H9 (cell line): Measurements from ENCODE around the gene MLNR. TPM values are rescaled to one million over a fixed set of nuclear protein-coding genes. Genes with fewer than 3 reads are reported as not detected.

Experiments used
- DNase-seq: peaks from one replicate; pipeline ENCODE4 v3.0.0-alpha.2; 2017
- H2AFZ ChIP-seq: one replicate; pipeline ENCODE4 v1.6.1; 2013; ENCODE audit warnings: mild to moderate bottlenecking, low read length, control low read depth, moderate library complexity
- H2AK5ac ChIP-seq: 2 replicates; pipeline ENCODE4 v1.6.1; 2013; ENCODE audit warnings: low read length, control low read depth, mixed read lengths; ENCODE audit not compliant: insufficient read length
- H2BK120ac ChIP-seq: one replicate; pipeline ENCODE4 v1.6.1; 2013; ENCODE audit warnings: low read depth, mild to moderate bottlenecking, low read length, control low read depth, inconsistent platforms; ENCODE audit not compliant: poor library complexity, severe bottlenecking
- H2BK12ac ChIP-seq: 2 replicates; pipeline ENCODE4 v1.6.1; 2013; ENCODE audit warnings: low read length, control low read depth, mixed read lengths, low read depth; ENCODE audit not compliant: insufficient read length
- H2BK15ac ChIP-seq: 2 replicates; pipeline ENCODE4 v1.6.1; 2013; ENCODE audit warnings: low read depth, low read length, control low read depth
- H2BK20ac ChIP-seq: one replicate; pipeline ENCODE4 v1.6.1; 2013; ENCODE audit warnings: low read depth, mild to moderate bottlenecking, low read length, control low read depth, inconsistent platforms; ENCODE audit not compliant: poor library complexity, severe bottlenecking
- H2BK5ac ChIP-seq: 2 replicates; pipeline ENCODE4 v1.6.1; 2013; ENCODE audit warnings: low read length, control low read depth, mixed read lengths; ENCODE audit not compliant: insufficient read length
- H3K14ac ChIP-seq: 2 replicates; pipeline ENCODE4 v1.6.1; 2013; ENCODE audit warnings: low read length, control low read depth; ENCODE audit not compliant: insufficient read depth
- H3K18ac ChIP-seq: 2 replicates; pipeline ENCODE4 v1.6.1; 2013; ENCODE audit warnings: low read depth, mild to moderate bottlenecking, mixed read lengths, low read length, control low read depth; ENCODE audit not compliant: insufficient read length
- H3K23ac ChIP-seq: 2 replicates; pipeline ENCODE4 v1.6.1; 2013; ENCODE audit warnings: low read length, control low read depth, mixed read lengths, low read depth; ENCODE audit not compliant: insufficient read length
- H3K23me2 ChIP-seq: 2 replicates; pipeline ENCODE4 v1.6.1; 2013; ENCODE audit warnings: low read depth, mild to moderate bottlenecking, mixed read lengths, low read length, control low read depth; ENCODE audit not compliant: insufficient read length, poor library complexity, severe bottlenecking
- H3K27ac ChIP-seq: 2 replicates; pipeline ENCODE4 v1.5.1; 2013; ENCODE audit warnings: low read length, control low read depth, mixed read lengths, low read depth; ENCODE audit not compliant: insufficient read length
- H3K27me3 ChIP-seq: 2 replicates; pipeline ENCODE4 v1.6.1; 2013; ENCODE audit warnings: low read length, control low read depth, inconsistent platforms; ENCODE audit not compliant: insufficient read depth
- H3K4ac ChIP-seq: 2 replicates; pipeline ENCODE4 v1.6.1; 2013; ENCODE audit warnings: low read depth, mild to moderate bottlenecking, control low read depth, inconsistent platforms, low read length, moderate library complexity
- H3K4me1 ChIP-seq: 2 replicates; pipeline ENCODE4 v1.6.1; 2013; ENCODE audit warnings: low read length, control low read depth, inconsistent platforms; ENCODE audit not compliant: insufficient read depth
- H3K4me2 ChIP-seq: 2 replicates; pipeline ENCODE4 v1.6.1; 2013; ENCODE audit warnings: low read length, control low read depth, mixed read lengths; ENCODE audit not compliant: insufficient read length, insufficient read depth
- H3K56ac ChIP-seq: 2 replicates; pipeline ENCODE4 v1.6.1; 2013; ENCODE audit warnings: low read depth, mild to moderate bottlenecking, mixed read lengths, low read length, control low read depth; ENCODE audit not compliant: insufficient read length
- H3K79me1 ChIP-seq: 2 replicates; pipeline ENCODE4 v1.6.1; 2013; ENCODE audit warnings: low read depth, mild to moderate bottlenecking, moderate library complexity, low read length, control low read depth, inconsistent platforms; ENCODE audit not compliant: insufficient read depth, poor library complexity, severe bottlenecking
- H3K79me2 ChIP-seq: 2 replicates; pipeline ENCODE4 v1.6.1; 2013; ENCODE audit warnings: low read length, control low read depth, inconsistent platforms; ENCODE audit not compliant: insufficient read depth
- H3K9ac ChIP-seq: 2 replicates; pipeline ENCODE4 v1.6.1; 2013; ENCODE audit warnings: low read length, control low read depth, mixed read lengths; ENCODE audit not compliant: insufficient read length; ENCODE audit errors: extremely low read depth
- H3K9me3 ChIP-seq: one replicate; pipeline ENCODE4 v1.6.1; 2013; ENCODE audit warnings: low read depth, low read length, inconsistent platforms; ENCODE audit not compliant: control insufficient read depth
- H3T11ph ChIP-seq: one replicate; pipeline ENCODE4 v1.6.1; 2013; ENCODE audit warnings: mild to moderate bottlenecking, low read length, control low read depth, inconsistent platforms
- H4K20me1 ChIP-seq: one replicate; pipeline ENCODE4 v1.6.1; 2013; ENCODE audit not compliant: control insufficient read depth, insufficient read length, insufficient read depth
- H4K5ac ChIP-seq: 2 replicates; pipeline ENCODE4 v1.6.1; 2013; ENCODE audit warnings: low read depth, mild to moderate bottlenecking, mixed read lengths, low read length, control low read depth; ENCODE audit not compliant: insufficient read length
- H4K8ac ChIP-seq: replicated peaks from 2 replicates; pipeline ENCODE4 v1.6.1; 2013; ENCODE audit warnings: low read length, control low read depth, mixed read lengths, low read depth; ENCODE audit not compliant: insufficient read length
- H4K91ac ChIP-seq: 2 replicates; pipeline ENCODE4 v1.6.1; 2013; ENCODE audit warnings: low read depth, mild to moderate bottlenecking, moderate library complexity, mixed read lengths, low read length, control low read depth; ENCODE audit not compliant: insufficient read length
- H3K27ac Mint-ChIP-seq, 3 experiments: 2 replicates in 2 of 3; 3 replicates in 1 of 3; pipeline ENCODE4 v1.8.0; 2020 to 2021; ENCODE audit warnings: mixed read lengths in 3 of 3, mild to moderate bottlenecking in 1 of 3, moderate library complexity in 1 of 3
- H3K27me3 Mint-ChIP-seq: 2 replicates; pipeline ENCODE4 v1.8.0; 2021; ENCODE audit warnings: low read depth, mild to moderate bottlenecking, moderate library complexity, mixed read lengths
- H3K36me3 Mint-ChIP-seq, 3 experiments: 2 replicates in 2 of 3; 3 replicates in 1 of 3; pipeline ENCODE4 v1.8.0; 2020 to 2021; ENCODE audit warnings: low read depth in 3 of 3, mixed read lengths in 3 of 3; ENCODE audit not compliant: insufficient read depth in 1 of 3
- H3K4me1 Mint-ChIP-seq, 2 experiments: 2 replicates each; pipeline ENCODE4 v1.8.0; 2020; ENCODE audit warnings: mixed read lengths in 2 of 2
- H3K4me3 Mint-ChIP-seq, 2 experiments: 2 replicates in 1 of 2; 3 replicates in 1 of 2; pipeline ENCODE4 v1.8.0; 2020 to 2021; ENCODE audit warnings: mild to moderate bottlenecking in 2 of 2, mixed read lengths in 2 of 2, moderate library complexity in 1 of 2
- H3K9me3 Mint-ChIP-seq, 2 experiments: 2 replicates in 1 of 2; 3 replicates in 1 of 2; pipeline ENCODE4 v1.8.0; 2020; ENCODE audit warnings: mild to moderate bottlenecking in 2 of 2, mixed read lengths in 2 of 2, moderate library complexity in 1 of 2
- WGBS: extraction: QIAGEN DNeasy Blood & Tissue Kit; methylation state at CpG from one replicate; pipeline ENCODE4 v1.1.7; 2013; ENCODE audit warnings: missing lambda C conversion rate, low lambda C conversion rate, mixed read lengths; ENCODE audit not compliant: insufficient read length; ENCODE audit errors: extremely low coverage; 5-methylcytosine and 5-hydroxymethylcytosine counted together
- total RNA-seq: library from RNA; stranded (reverse); gene quantifications from 2 replicates; pipeline ENCODE4 v1.2.1, GENCODE V29; 2021
- TF ChIP-seq, protein P1 (sequence below): fragments of 200-600 bp; sonication (generic); conservative IDR thresholded peaks from 3 replicates; pipeline ENCODE4 v1.8.0; 2021; ENCODE audit warnings: antibody characterized with exemption, mild to moderate bottlenecking

The MLNR gene
- total RNA-seq, 1 experiment from 2014 or later: not detected

DNA sequence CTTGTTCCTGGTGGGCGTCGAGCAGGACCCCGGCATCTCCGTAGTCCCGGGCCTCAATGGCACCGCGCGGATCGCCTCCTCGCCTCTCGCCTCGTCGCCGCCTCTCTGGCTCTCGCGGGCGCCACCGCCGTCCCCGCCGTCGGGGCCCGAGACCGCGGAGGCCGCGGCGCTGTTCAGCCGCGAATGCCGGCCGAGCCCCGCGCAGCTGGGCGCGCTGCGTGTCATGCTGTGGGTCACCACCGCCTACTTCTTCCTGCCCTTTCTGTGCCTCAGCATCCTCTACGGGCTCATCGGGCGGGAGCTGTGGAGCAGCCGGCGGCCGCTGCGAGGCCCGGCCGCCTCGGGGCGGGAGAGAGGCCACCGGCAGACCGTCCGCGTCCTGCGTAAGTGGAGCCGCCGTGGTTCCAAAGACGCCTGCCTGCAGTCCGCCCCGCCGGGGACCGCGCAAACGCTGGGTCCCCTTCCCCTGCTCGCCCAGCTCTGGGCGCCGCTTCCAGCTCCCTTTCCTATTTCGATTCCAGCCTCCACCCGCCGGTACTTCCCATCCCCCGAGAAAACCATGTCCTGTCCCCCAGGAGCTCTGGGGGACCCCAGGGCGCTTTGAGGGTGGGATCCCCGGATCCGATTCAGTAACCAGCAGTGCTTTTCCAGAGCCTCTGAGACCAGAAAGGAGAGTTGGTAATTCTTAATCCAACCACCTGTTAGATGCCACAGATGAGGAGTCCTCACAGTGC lies 885 bp downstream of the MLNR start:
- peaks cover 0 to 5% of the 10 kb centered on the region in 2 experiments; a peak in 2 of 5 replicates for H3K9me3 Mint-ChIP-seq

More for the DNA sequence above, 885 bp downstream of the MLNR start:
- no peaks in the 10 kb centered on the region for H3K79me1 ChIP-seq
- peaks cover 18 to 27% of the 10 kb centered on the region in 2 experiments for H3K4me1 Mint-ChIP-seq
- H3K9ac ChIP-seq: no peak overlapping the region
- no peak overlapping the region for H2AFZ ChIP-seq
- H3K4me3 Mint-ChIP-seq: peak overlapping the region; percentile 53 to 79
- H2AK5ac ChIP-seq: no peak overlapping the region
- H3K27ac ChIP-seq: no peak overlapping the region
- H2BK5ac ChIP-seq: no peak overlapping the region
- H2BK20ac ChIP-seq: no peak overlapping the region
- TF ChIP-seq, protein P1, sequence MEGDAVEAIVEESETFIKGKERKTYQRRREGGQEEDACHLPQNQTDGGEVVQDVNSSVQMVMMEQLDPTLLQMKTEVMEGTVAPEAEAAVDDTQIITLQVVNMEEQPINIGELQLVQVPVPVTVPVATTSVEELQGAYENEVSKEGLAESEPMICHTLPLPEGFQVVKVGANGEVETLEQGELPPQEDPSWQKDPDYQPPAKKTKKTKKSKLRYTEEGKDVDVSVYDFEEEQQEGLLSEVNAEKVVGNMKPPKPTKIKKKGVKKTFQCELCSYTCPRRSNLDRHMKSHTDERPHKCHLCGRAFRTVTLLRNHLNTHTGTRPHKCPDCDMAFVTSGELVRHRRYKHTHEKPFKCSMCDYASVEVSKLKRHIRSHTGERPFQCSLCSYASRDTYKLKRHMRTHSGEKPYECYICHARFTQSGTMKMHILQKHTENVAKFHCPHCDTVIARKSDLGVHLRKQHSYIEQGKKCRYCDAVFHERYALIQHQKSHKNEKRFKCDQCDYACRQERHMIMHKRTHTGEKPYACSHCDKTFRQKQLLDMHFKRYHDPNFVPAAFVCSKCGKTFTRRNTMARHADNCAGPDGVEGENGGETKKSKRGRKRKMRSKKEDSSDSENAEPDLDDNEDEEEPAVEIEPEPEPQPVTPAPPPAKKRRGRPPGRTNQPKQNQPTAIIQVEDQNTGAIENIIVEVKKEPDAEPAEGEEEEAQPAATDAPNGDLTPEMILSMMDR: no peak
- H3K4me2 ChIP-seq: peak overlapping the region; percentile 38
- H3K27me3 ChIP-seq: peaks cover 67% of the 10 kb centered on the region
- H3K23ac ChIP-seq: no peak overlapping the region
- no peak overlapping the region for H3K14ac ChIP-seq
- H3K18ac ChIP-seq: no peak overlapping the region
- H3K4me1 ChIP-seq: no peaks in the 10 kb centered on the region; the same call in 1 of the 2 replicates
- no peaks in the 10 kb centered on the region for H3K9me3 ChIP-seq
- H2BK12ac ChIP-seq: no peak overlapping the region
- no peak overlapping the region for H2BK15ac ChIP-seq
- H4K5ac ChIP-seq: no peak overlapping the region
- peak; percentile 41 for DNase-seq
- no CpG with 5 or more reads among the region's 73 CpGs for WGBS
- H2BK120ac ChIP-seq: no peak overlapping the region
- no peak overlapping the region for H4K8ac ChIP-seq
- H3K79me2 ChIP-seq: no peaks in the 10 kb centered on the region
- H3K27me3 Mint-ChIP-seq: peaks cover 96% of the 10 kb centered on the region
- H4K91ac ChIP-seq: no peak overlapping the region
- no peak overlapping the region for H3K4ac ChIP-seq
- no peak overlapping the region for H3K56ac ChIP-seq
- peaks cover 0 to 5% (median 0%) of the 10 kb centered on the region in 3 experiments; a peak in 3 of 7 replicates for H3K36me3 Mint-ChIP-seq
- H4K20me1 ChIP-seq: no peaks in the 10 kb centered on the region
- peaks cover 13% of the 10 kb centered on the region for H3K23me2 ChIP-seq
- H3T11ph ChIP-seq: no peak overlapping the region
- H3K27ac Mint-ChIP-seq: no peak overlapping the region
